HCT116 (cell line): ENCODE data around the gene RTN1.

Experiments
- ATF3 ChIP-seq: IDR thresholded peaks from 2 replicates; pipeline ENCODE4 v1.6.1; 2012
- CTCF ChIP-seq, 3 experiments: fragments of 200-600 bp in 1 of 3; sonication (generic) in 1 of 3; IDR thresholded peaks in 2 of 3; conservative IDR thresholded peaks in 1 of 3; 2 replicates each; pipeline ENCODE4 v1.5.1; 2012 to 2017; ENCODE audit warnings: low read depth in 2 of 3, low read length in 2 of 3, antibody characterized with exemption in 1 of 3, borderline replicate concordance in 1 of 3, control low read depth in 1 of 3, mild to moderate bottlenecking in 1 of 3, mixed read lengths in 1 of 3, mixed run types in 1 of 3, moderate library complexity in 1 of 3; ENCODE audit not compliant: insufficient read depth in 1 of 3
- EZH2 ChIP-seq: fragments of 200-600 bp; sonication (generic); IDR thresholded peaks from 2 replicates; pipeline ENCODE4 v1.6.1; 2017; ENCODE audit warnings: antibody characterized with exemption, mixed run types
- POLR2A ChIP-seq: IDR thresholded peaks from 2 replicates; pipeline ENCODE4 v1.7.0; 2011; ENCODE audit warnings: borderline replicate concordance; ENCODE audit not compliant: insufficient read depth, insufficient read length; ENCODE audit errors: extremely low read depth
- POLR2AphosphoS5 ChIP-seq: IDR thresholded peaks from 2 replicates; pipeline ENCODE4 v1.6.1; 2011; ENCODE audit warnings: mild to moderate bottlenecking, low read depth, low read length, moderate library complexity
- RAD21 ChIP-seq: IDR thresholded peaks from 2 replicates; pipeline ENCODE4 v1.6.1; 2012; ENCODE audit warnings: low read depth, mild to moderate bottlenecking
- SIN3A ChIP-seq: IDR thresholded peaks from 2 replicates; pipeline ENCODE4 v1.6.1; 2012; ENCODE audit warnings: low read depth
- SP1 ChIP-seq: IDR thresholded peaks from 2 replicates; pipeline ENCODE4 v1.6.1; 2012; ENCODE audit warnings: low read depth
- TCF7L2 ChIP-seq: IDR thresholded peaks from 2 replicates; pipeline ENCODE4 v1.7.0; 2011; ENCODE audit warnings: borderline replicate concordance, inconsistent platforms; ENCODE audit not compliant: insufficient read depth, insufficient read length; ENCODE audit errors: extremely low read depth
- YY1 ChIP-seq: IDR thresholded peaks from 2 replicates; pipeline ENCODE4 v1.6.1; 2011; ENCODE audit warnings: low read length, low read depth, moderate library complexity, mild to moderate bottlenecking; ENCODE audit not compliant: insufficient replicate concordance; ENCODE audit errors: extremely low read depth

GRCh38 chr14:59634617-59635016, 236.0 kb downstream of the RTN1 start:
- TF ChIP-seq CTCF (IDR thresholded peaks at IDR 0.05 in 2 of 3, conservative IDR thresholded peaks at IDR 0.05 in 1 of 3; ENCODE audit: borderline replicate concordance in 1 of 3, insufficient read depth in 1 of 3, low read depth in 2 of 3, low read length in 2 of 3) (no peak), POLR2A (no peak), RAD21 (no peak), EZH2 (no peak), ATF3 (no peak), TCF7L2 (no peak), SP1 (no peak), SIN3A (no peak), POLR2AphosphoS5 (no peak), YY1 (no peak)
